Small intestine (tissue), 4 donors: ENCODE data around the gene NDNF. TPM values are rescaled to one million over a fixed set of nuclear protein-coding genes. Genes with fewer than 3 reads are reported as not detected.

Experiments
- polyA plus RNA-seq, 4 donors: library from polyadenylated mRNA; stranded (reverse) in 3 of 4; unstranded in 1 of 4; fragments of 200-250 nt in 3 of 4; fragments of 120-200 nt in 1 of 4; gene quantifications; one replicate each; pipeline versions ENCODE4 v1.2.1 to v1.2.3, GENCODE V29; 2013
- donor health status: healthy with polysubstance abuse.
- donor health status: Bipolar disorder and iron deficiency.
- donor health status: healthy.

NDNF gene
- polyA plus RNA-seq, 4 donors: 0.54 to 34.3 (median 2.0) TPM; not detected in 1

Other genes with a start within 250 kb of the NDNF start
- gene PRDM5, start 149.8 kb downstream of the NDNF start, polyA plus RNA-seq: 10 to 100 TPM in 1 of 4 donors, 1 to 10 TPM in 1, under 1 TPM in 2; 0.22 to 17.3 (median 1.5) TPM
- gene TNIP3, start 91.8 kb upstream of the NDNF start, polyA plus RNA-seq: under 1 TPM in 3 of 4 donors, not detected in 1; 0.18 to 0.54 (median 0.32) TPM